IMR-90 (cell line): ENCODE results near the gene ADD3. TPM values are rescaled to one million over a fixed set of nuclear protein-coding genes. Genes with fewer than 3 reads are reported as not detected.

ENCODE experiments used
- ATAC-seq: fragments of 200-7000 bp; cut with Tn5 transposase; 2 replicates; pipeline ENCODE4 v1.9.1; 2020; ENCODE audit warnings: low read depth, mild to moderate bottlenecking, moderate library complexity
- BruUV-seq: library from RNA; stranded (reverse); fragments of 400-500 nt; replicated peaks from 2 replicates; lab custom pipeline; 2021; lab: Mats Ljungman, UMichigan
- CTCF ChIA-PET: fragments of 300-600 bp; formaldehyde crosslinking; extraction: SDS; loops from one replicate; lab custom pipeline; 2021; ENCODE audit warnings: antibody characterized with exemption; lab: Yijun Ruan, JAX
- POLR2A ChIA-PET: fragments of 300-600 bp; sonication (Branson Sonifier 250); formaldehyde crosslinking; loops from one replicate; lab custom pipeline; 2022; ENCODE audit warnings: antibody characterized with exemption; ENCODE audit not compliant: unreplicated experiment; lab: Charles Lee
- DNase-seq: peaks from one replicate; pipeline ENCODE4 v3.0.0; 2013
- H2AFZ ChIP-seq: replicated peaks from 2 replicates; pipeline ENCODE3; 2013; ENCODE audit warnings: low read length, mild to moderate bottlenecking; ENCODE audit not compliant: poor library complexity
- H2AK5ac ChIP-seq: 2 replicates; pipeline ENCODE4 v1.6.1; 2013; ENCODE audit warnings: low read depth, low read length, inconsistent platforms
- H2AK9ac ChIP-seq: replicated peaks from 2 replicates; pipeline ENCODE3; 2013; ENCODE audit warnings: mild to moderate bottlenecking, low read depth, low read length, moderate library complexity; ENCODE audit not compliant: poor library complexity
- H2BK120ac ChIP-seq: 2 replicates; pipeline ENCODE4 v1.6.1; 2013; ENCODE audit warnings: low read depth, low read length, inconsistent platforms
- H2BK15ac ChIP-seq: 3 replicates; pipeline ENCODE4 v1.6.1; 2013; ENCODE audit warnings: low read depth, low read length, inconsistent platforms
- H2BK20ac ChIP-seq: 2 replicates; pipeline ENCODE4 v1.6.1; 2013; ENCODE audit warnings: low read depth, mild to moderate bottlenecking, inconsistent platforms, low read length, moderate library complexity
- H2BK5ac ChIP-seq: 2 replicates; pipeline ENCODE4 v1.6.1; 2013; ENCODE audit warnings: mild to moderate bottlenecking, low read depth, low read length, inconsistent platforms; ENCODE audit not compliant: poor library complexity, severe bottlenecking
- H3K14ac ChIP-seq: replicated peaks from 2 replicates; pipeline ENCODE4 v1.6.1; 2013; ENCODE audit warnings: low read depth, low read length, inconsistent platforms
- H3K18ac ChIP-seq: 2 replicates; pipeline ENCODE4 v1.6.1; 2013; ENCODE audit warnings: low read depth, low read length, control low read depth
- H3K23ac ChIP-seq: 2 replicates; pipeline ENCODE4 v1.6.1; 2013; ENCODE audit warnings: low read depth, low read length, inconsistent platforms
- H3K27ac ChIP-seq: 2 replicates; pipeline ENCODE4 v1.5.1; 2013; ENCODE audit warnings: mild to moderate bottlenecking, control low read depth, low read length; ENCODE audit not compliant: insufficient read depth
- H3K27me3 ChIP-seq: 2 replicates; pipeline ENCODE4 v1.6.1; 2013; ENCODE audit warnings: low read length; ENCODE audit not compliant: control insufficient read depth, insufficient read depth
- H3K36me3 ChIP-seq: 2 replicates; pipeline ENCODE4 v1.6.1; 2013; ENCODE audit warnings: low read length, mixed read lengths; ENCODE audit not compliant: control insufficient read depth, insufficient read depth
- H3K4ac ChIP-seq: 2 replicates; pipeline ENCODE4 v1.6.1; 2013; ENCODE audit warnings: low read depth, low read length, inconsistent platforms
- H3K4me1 ChIP-seq: 2 replicates; pipeline ENCODE4 v1.6.1; 2013; ENCODE audit warnings: low read length, mixed read lengths; ENCODE audit not compliant: control insufficient read depth, insufficient read depth
- H3K4me2 ChIP-seq: 2 replicates; pipeline ENCODE4 v1.6.1; 2013; ENCODE audit warnings: low read depth, mild to moderate bottlenecking, control low read depth, low read length, moderate library complexity
- H3K4me3 ChIP-seq: 2 replicates; pipeline ENCODE4 v1.5.1; 2013; ENCODE audit warnings: low read depth, mild to moderate bottlenecking, control low read depth, low read length, moderate library complexity; ENCODE audit not compliant: insufficient read depth
- H3K56ac ChIP-seq: 2 replicates; pipeline ENCODE4 v1.6.1; 2013; ENCODE audit warnings: low read length, inconsistent platforms; ENCODE audit not compliant: insufficient read depth; ENCODE audit errors: extremely low read depth
- H3K79me1 ChIP-seq, 2 experiments: 2 replicates each; pipeline ENCODE4 v1.6.1; 2013; ENCODE audit warnings: low read length in 2 of 2, inconsistent platforms in 1 of 2, low read depth in 1 of 2
- H3K9ac ChIP-seq: 2 replicates; pipeline ENCODE4 v1.6.1; 2013; ENCODE audit warnings: low read depth, low read length, control low read depth
- H3K9me1 ChIP-seq: 2 replicates; pipeline ENCODE4 v1.6.1; 2013; ENCODE audit warnings: low read length, inconsistent platforms; ENCODE audit not compliant: insufficient read depth
- H3K9me3 ChIP-seq: 2 replicates; pipeline ENCODE4 v1.6.1; 2013; ENCODE audit warnings: low read length; ENCODE audit not compliant: control insufficient read depth, insufficient read depth
- H4K20me1 ChIP-seq: 2 replicates; pipeline ENCODE4 v1.6.1; 2013; ENCODE audit warnings: low read length, inconsistent platforms; ENCODE audit not compliant: insufficient read depth
- H4K5ac ChIP-seq: 2 replicates; pipeline ENCODE4 v1.6.1; 2013; ENCODE audit warnings: mild to moderate bottlenecking, low read depth, low read length, control low read depth
- H4K8ac ChIP-seq, 2 experiments: 2 replicates each; pipeline ENCODE4 v1.6.1; 2013; ENCODE audit warnings: low read depth in 2 of 2, low read length in 2 of 2, control low read depth in 1 of 2, inconsistent platforms in 1 of 2
- H4K91ac ChIP-seq: 2 replicates; pipeline ENCODE4 v1.6.1; 2013; ENCODE audit warnings: low read depth, low read length, inconsistent platforms; ENCODE audit not compliant: insufficient read depth
- BHLHE40 ChIP-seq: fragments of 150-350 bp; IDR thresholded peaks from 2 replicates; pipeline ENCODE4 v1.6.1; 2016; ENCODE audit warnings: mild to moderate bottlenecking, low read depth, low read length
- CEBPB ChIP-seq: IDR thresholded peaks from 2 replicates; pipeline ENCODE4 v1.6.1; 2012; ENCODE audit warnings: low read depth, low read length, improper control_type of control experiment
- FOS ChIP-seq: fragments of 150-350 bp; IDR thresholded peaks from 2 replicates; pipeline ENCODE4 v1.6.1; 2016; ENCODE audit warnings: low read depth, low read length
- MAZ ChIP-seq: IDR thresholded peaks from 2 replicates; pipeline ENCODE4 v1.6.1; 2012; ENCODE audit warnings: low read depth, mild to moderate bottlenecking, low read length, improper control_type of control experiment, moderate library complexity, borderline replicate concordance
- NFE2L2 ChIP-seq: fragments of 150-350 bp; IDR thresholded peaks from 2 replicates; pipeline ENCODE4 v1.6.1; 2016; ENCODE audit warnings: low read depth, mild to moderate bottlenecking, low read length
- RCOR1 ChIP-seq: IDR thresholded peaks from 2 replicates; pipeline ENCODE4 v1.6.1; 2012; ENCODE audit warnings: mild to moderate bottlenecking, low read length, improper control_type of control experiment; ENCODE audit not compliant: insufficient replicate concordance
- SMC3 ChIP-seq: fragments of 150-350 bp; IDR thresholded peaks from 2 replicates; pipeline ENCODE4 v1.6.1; 2016; ENCODE audit warnings: low read depth, mild to moderate bottlenecking, antibody characterized with exemption, low read length, moderate library complexity
- WGBS, 2 experiments: methylation state at CpG; one replicate each; pipeline versions ENCODE4 v1.1.5 to v1.1.7; 2013; ENCODE audit warnings: missing lambda C conversion rate in 2 of 2; ENCODE audit not compliant: insufficient read length in 1 of 2; ENCODE audit errors: extremely low coverage in 2 of 2; 5-methylcytosine and 5-hydroxymethylcytosine counted together
- dilution Hi-C: fragments of 300-500 bp; cut with HindIII; formaldehyde crosslinking; loops from one replicate; pipeline ENCODE4 v1.14.3; 2018; ENCODE audit warnings: low sequenced_read_pairs; ENCODE audit not compliant: unreplicated experiment
- in situ Hi-C: fragments of 300-500 bp; cut with MboI; formaldehyde crosslinking; loops from 3 replicates; pipeline ENCODE4 v1.14.3; 2019; ENCODE audit warnings: low sequenced_read_pairs, inconsistent platforms, mixed read lengths
- intact Hi-C: fragments of 100-400 bp; cut with micrococcal nuclease; formaldehyde crosslinking; loops from 2 replicates; pipeline ENCODE4 v1.10.0; 2022
- polyA plus RNA-seq, 3 experiments: library from polyadenylated mRNA; depleted of rRNA; stranded (reverse); fragments of >200 nt; gene quantifications; 2 replicates each; pipeline ENCODE4 v1.2.3, GENCODE V29; 2012; ENCODE audit warnings: low replicate concordance in 1 of 3
- total RNA-seq: library from RNA; depleted of rRNA; stranded (reverse); fragments of >200 nt; gene quantifications from 2 replicates; pipeline ENCODE4 v1.2.3, GENCODE V29; 2012
- TF ChIP-seq, protein P1 (sequence below): fragments of 150-350 bp; IDR thresholded peaks from 2 replicates; pipeline ENCODE4 v1.6.1; 2016; ENCODE audit warnings: low read depth, mild to moderate bottlenecking, low read length, moderate library complexity, borderline replicate concordance
- TF ChIP-seq, protein P2 (sequence below): conservative IDR thresholded peaks from 2 replicates; pipeline ENCODE4 v1.5.1; 2012; ENCODE audit warnings: mild to moderate bottlenecking, low read depth, low read length, improper control_type of control experiment
- TF ChIP-seq, protein P3 (sequence below): fragments of 150-350 bp; IDR thresholded peaks from 2 replicates; pipeline ENCODE4 v1.6.1; 2017; ENCODE audit warnings: mild to moderate bottlenecking, antibody characterized with exemption, low read length, low read depth

Gene ADD3
- total and polyA plus RNA-seq, 2 of the 4 experiments (the other 2 are of a cell fraction): 138 to 212 TPM

DNA sequence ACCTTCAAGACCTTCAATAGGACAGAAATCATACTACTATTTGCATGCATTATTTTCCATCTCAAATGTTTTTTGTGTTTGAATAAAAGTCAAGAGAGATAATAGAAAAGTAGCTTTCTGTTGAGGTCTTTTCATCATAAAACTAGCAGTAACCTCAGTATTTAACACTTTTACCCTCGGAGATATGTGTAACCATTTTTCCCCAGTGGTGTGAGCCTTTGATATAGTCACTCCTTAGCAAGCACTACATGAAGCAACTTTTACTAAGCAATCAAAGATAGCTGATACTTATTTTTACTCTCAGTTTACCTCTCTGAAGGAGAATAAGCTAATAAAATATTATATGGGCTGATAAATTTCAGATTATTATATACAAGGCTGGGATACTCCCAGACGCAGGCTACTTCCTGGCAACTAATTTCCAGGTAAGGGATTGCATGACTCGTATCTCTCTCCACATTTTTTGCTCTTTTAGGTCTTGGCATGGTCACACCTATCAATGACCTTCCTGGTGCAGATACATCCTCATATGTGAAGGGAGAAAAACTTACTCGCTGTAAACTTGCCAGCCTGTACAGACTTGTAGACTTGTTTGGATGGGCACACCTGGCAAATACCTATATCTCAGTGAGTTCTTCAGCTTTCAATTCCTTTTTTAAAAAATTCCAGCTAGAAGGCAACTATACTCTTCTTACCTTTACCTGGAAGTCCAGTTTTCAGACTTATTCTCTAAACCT is 108.2 kb downstream of the ADD3 start:
- Histone ChIP-seq H3K14ac (no peak overlapping the region), H2BK120ac (no peak overlapping the region), H2BK20ac (no peak overlapping the region), H3K18ac (no peak overlapping the region), H3K4me1 (no peaks in the 10 kb centered on the region), H3K4me3 (no peak overlapping the region), H3K27me3 (no peaks in the 10 kb centered on the region), H3K56ac (no peak overlapping the region), H3K9me1 (no peaks in the 10 kb centered on the region), H2AK5ac (no peak overlapping the region), H4K8ac (no peak overlapping the region), H3K23ac (no peak overlapping the region), H2BK15ac (no peak overlapping the region), H4K20me1 (no peaks in the 10 kb centered on the region), H3K4ac (no peak overlapping the region), H3K79me1 (peaks cover 0 to 7% of the 10 kb centered on the region in 2 experiments; a peak in 1 of 4 replicates), H4K91ac (no peak overlapping the region), H2AK9ac (no peak overlapping the region), H3K27ac (no peak overlapping the region), H4K5ac (no peak overlapping the region), H2AFZ (no peak overlapping the region), H3K9ac (no peak overlapping the region), H3K36me3 (peaks cover 25% of the 10 kb centered on the region), H3K4me2 (no peak overlapping the region), H3K9me3 (no peaks in the 10 kb centered on the region), H2BK5ac (no peak overlapping the region)
- dilution Hi-C loops (no loop called here), in situ Hi-C loops (no loop called here), intact Hi-C loops (no loop called here)
- CTCF ChIA-PET: no interaction called here
- POLR2A ChIA-PET: no interaction called here
- ATAC-seq (no peak), DNase-seq (no peak)
- no CpG with 5 or more reads among the region's 4 CpGs for WGBS, 2 experiments
- BruUV-seq: no TSS peak
- TF ChIP-seq, protein P1, sequence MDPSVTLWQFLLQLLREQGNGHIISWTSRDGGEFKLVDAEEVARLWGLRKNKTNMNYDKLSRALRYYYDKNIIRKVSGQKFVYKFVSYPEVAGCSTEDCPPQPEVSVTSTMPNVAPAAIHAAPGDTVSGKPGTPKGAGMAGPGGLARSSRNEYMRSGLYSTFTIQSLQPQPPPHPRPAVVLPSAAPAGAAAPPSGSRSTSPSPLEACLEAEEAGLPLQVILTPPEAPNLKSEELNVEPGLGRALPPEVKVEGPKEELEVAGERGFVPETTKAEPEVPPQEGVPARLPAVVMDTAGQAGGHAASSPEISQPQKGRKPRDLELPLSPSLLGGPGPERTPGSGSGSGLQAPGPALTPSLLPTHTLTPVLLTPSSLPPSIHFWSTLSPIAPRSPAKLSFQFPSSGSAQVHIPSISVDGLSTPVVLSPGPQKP: no peak
- TF ChIP-seq FOS: no peak
- no peak for TF ChIP-seq RCOR1
- TF ChIP-seq, protein P2, sequence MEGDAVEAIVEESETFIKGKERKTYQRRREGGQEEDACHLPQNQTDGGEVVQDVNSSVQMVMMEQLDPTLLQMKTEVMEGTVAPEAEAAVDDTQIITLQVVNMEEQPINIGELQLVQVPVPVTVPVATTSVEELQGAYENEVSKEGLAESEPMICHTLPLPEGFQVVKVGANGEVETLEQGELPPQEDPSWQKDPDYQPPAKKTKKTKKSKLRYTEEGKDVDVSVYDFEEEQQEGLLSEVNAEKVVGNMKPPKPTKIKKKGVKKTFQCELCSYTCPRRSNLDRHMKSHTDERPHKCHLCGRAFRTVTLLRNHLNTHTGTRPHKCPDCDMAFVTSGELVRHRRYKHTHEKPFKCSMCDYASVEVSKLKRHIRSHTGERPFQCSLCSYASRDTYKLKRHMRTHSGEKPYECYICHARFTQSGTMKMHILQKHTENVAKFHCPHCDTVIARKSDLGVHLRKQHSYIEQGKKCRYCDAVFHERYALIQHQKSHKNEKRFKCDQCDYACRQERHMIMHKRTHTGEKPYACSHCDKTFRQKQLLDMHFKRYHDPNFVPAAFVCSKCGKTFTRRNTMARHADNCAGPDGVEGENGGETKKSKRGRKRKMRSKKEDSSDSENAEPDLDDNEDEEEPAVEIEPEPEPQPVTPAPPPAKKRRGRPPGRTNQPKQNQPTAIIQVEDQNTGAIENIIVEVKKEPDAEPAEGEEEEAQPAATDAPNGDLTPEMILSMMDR: no peak
- TF ChIP-seq, protein P3, sequence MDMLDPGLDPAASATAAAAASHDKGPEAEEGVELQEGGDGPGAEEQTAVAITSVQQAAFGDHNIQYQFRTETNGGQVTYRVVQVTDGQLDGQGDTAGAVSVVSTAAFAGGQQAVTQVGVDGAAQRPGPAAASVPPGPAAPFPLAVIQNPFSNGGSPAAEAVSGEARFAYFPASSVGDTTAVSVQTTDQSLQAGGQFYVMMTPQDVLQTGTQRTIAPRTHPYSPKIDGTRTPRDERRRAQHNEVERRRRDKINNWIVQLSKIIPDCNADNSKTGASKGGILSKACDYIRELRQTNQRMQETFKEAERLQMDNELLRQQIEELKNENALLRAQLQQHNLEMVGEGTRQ: no peak
- TF ChIP-seq MAZ: no peak
- no peak for TF ChIP-seq NFE2L2
- no peak for TF ChIP-seq CEBPB
- no peak for TF ChIP-seq SMC3
- no peak for TF ChIP-seq BHLHE40
